ENCODE results near the gene DYNLRB2. TPM values are rescaled to one million over a fixed set of nuclear protein-coding genes. Genes with fewer than 3 reads are reported as not detected.

The DYNLRB2 gene
- total and polyA plus RNA-seq, 9 of the 15 experiments (the other 6 are each of a cell fraction or from before 2014, with no cell fraction given): not detected

- TF ChIP-seq, protein P1, sequence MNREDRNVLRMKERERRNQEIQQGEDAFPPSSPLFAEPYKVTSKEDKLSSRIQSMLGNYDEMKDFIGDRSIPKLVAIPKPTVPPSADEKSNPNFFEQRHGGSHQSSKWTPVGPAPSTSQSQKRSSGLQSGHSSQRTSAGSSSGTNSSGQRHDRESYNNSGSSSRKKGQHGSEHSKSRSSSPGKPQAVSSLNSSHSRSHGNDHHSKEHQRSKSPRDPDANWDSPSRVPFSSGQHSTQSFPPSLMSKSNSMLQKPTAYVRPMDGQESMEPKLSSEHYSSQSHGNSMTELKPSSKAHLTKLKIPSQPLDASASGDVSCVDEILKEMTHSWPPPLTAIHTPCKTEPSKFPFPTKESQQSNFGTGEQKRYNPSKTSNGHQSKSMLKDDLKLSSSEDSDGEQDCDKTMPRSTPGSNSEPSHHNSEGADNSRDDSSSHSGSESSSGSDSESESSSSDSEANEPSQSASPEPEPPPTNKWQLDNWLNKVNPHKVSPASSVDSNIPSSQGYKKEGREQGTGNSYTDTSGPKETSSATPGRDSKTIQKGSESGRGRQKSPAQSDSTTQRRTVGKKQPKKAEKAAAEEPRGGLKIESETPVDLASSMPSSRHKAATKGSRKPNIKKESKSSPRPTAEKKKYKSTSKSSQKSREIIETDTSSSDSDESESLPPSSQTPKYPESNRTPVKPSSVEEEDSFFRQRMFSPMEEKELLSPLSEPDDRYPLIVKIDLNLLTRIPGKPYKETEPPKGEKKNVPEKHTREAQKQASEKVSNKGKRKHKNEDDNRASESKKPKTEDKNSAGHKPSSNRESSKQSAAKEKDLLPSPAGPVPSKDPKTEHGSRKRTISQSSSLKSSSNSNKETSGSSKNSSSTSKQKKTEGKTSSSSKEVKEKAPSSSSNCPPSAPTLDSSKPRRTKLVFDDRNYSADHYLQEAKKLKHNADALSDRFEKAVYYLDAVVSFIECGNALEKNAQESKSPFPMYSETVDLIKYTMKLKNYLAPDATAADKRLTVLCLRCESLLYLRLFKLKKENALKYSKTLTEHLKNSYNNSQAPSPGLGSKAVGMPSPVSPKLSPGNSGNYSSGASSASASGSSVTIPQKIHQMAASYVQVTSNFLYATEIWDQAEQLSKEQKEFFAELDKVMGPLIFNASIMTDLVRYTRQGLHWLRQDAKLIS (CRISPR knock-in tag; IDR thresholded peaks at IDR 0.05): no peak
- TF ChIP-seq ETS2 (tag; IDR thresholded peaks at IDR 0.05; ENCODE audit: borderline replicate concordance, poor library complexity, severe bottlenecking) (no peak), HEY1 (CRISPR knock-in tag; IDR thresholded peaks at IDR 0.05; ENCODE audit: borderline replicate concordance) (no peak), FOXK2 (conservative IDR thresholded peaks at IDR 0.05 in 1 of 2, IDR thresholded peaks at IDR 0.05 in 1 of 2; ENCODE audit: low read depth in 2 of 2) (peak; percentile 94 to 97), ZFX (CRISPR knock-in tag; IDR thresholded peaks at IDR 0.05) (no peak), ZNF507 (tag; conservative IDR thresholded peaks at IDR 0.05) (no peak), MBD2 (IDR thresholded peaks at IDR 0.05; ENCODE audit: borderline replicate concordance, low read depth) (peak; percentile 60; the same call in 1 of the 2 replicates), EWSR1 (IDR thresholded peaks at IDR 0.05; ENCODE audit: borderline replicate concordance, low read depth, partially characterized antibody) (no peak), NFE2 (IDR thresholded peaks at IDR 0.05; ENCODE audit: low read depth) (peak; percentile 90), HDAC6 (IDR thresholded peaks at IDR 0.05; ENCODE audit: low read depth, low read length) (no peak), PHF20 (IDR thresholded peaks at IDR 0.05; ENCODE audit: partially characterized antibody) (peak; percentile 84), HDAC8 (tag; IDR thresholded peaks at IDR 0.05) (peak; percentile 67; the same call in 1 of the 2 replicates), TRIM25 (IDR thresholded peaks at IDR 0.05; ENCODE audit: borderline replicate concordance) (no peak), ZC3H4 (CRISPR knock-in tag; IDR thresholded peaks at IDR 0.05; ENCODE audit: borderline replicate concordance) (no peak), NBN (IDR thresholded peaks at IDR 0.05; ENCODE audit: low read depth) (peak; percentile 59; the same call in 1 of the 2 replicates), NR1H2 (CRISPR knock-in tag; IDR thresholded peaks at IDR 0.05) (no peak), MIER1 (IDR thresholded peaks at IDR 0.05; ENCODE audit: low read depth) (no peak)
- TF ChIP-seq, protein P2, sequence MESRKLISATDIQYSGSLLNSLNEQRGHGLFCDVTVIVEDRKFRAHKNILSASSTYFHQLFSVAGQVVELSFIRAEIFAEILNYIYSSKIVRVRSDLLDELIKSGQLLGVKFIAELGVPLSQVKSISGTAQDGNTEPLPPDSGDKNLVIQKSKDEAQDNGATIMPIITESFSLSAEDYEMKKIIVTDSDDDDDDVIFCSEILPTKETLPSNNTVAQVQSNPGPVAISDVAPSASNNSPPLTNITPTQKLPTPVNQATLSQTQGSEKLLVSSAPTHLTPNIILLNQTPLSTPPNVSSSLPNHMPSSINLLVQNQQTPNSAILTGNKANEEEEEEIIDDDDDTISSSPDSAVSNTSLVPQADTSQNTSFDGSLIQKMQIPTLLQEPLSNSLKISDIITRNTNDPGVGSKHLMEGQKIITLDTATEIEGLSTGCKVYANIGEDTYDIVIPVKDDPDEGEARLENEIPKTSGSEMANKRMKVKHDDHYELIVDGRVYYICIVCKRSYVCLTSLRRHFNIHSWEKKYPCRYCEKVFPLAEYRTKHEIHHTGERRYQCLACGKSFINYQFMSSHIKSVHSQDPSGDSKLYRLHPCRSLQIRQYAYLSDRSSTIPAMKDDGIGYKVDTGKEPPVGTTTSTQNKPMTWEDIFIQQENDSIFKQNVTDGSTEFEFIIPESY (CRISPR knock-in tag; IDR thresholded peaks at IDR 0.05): no peak
- TF ChIP-seq, protein P3, sequence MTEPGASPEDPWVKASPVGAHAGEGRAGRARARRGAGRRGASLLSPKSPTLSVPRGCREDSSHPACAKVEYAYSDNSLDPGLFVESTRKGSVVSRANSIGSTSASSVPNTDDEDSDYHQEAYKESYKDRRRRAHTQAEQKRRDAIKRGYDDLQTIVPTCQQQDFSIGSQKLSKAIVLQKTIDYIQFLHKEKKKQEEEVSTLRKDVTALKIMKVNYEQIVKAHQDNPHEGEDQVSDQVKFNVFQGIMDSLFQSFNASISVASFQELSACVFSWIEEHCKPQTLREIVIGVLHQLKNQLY (CRISPR knock-in tag; conservative IDR thresholded peaks at IDR 0.05): no peak
Observed at GRCh38 chr16:80540516-80541305, at the start of gene DYNLRB2 (continued).
